Measurements from ENCODE around the gene NPAS2. TPM values are rescaled to one million over a fixed set of nuclear protein-coding genes. Genes with fewer than 3 reads are reported as not detected.

NPAS2 gene
- polyA plus RNA-seq, 2 donors = 62.7 to 70.0 TPM

DNA sequence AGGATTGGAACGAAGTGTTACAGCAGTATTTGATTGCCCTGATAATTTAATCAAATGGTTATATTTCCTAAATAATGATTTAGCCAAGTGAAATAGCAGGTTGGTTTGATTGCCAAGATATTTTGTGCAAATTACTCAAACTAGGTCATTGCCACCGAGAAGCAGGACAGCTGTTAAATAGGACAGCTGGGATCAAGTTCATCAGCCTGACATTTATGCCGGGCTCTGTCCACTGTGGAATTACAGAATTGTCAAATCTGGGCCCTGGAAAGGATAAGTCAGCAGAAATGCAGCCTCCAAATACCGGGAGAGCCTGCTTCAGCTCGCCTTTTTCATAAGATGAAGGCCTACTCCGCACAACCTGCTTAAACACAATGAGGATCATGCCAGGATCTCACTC is 108.3 kb downstream of the NPAS2 start:
- H3K36me3 ChIP-seq (ENCODE audit: control insufficient read depth in 2 of 2, insufficient read depth in 2 of 2, low read length in 1 of 2) = peaks cover 5 to 13% of the 10 kb centered on the region in 2 donors
- 73 to 75% methylated on average over 6 of the region's 6 CpGs for WGBS, 2 donors
- no peaks in the 10 kb centered on the region for H3K9me3 ChIP-seq (ENCODE audit: control insufficient read depth in 2 of 2, insufficient read depth in 1 of 2, low read depth in 1 of 2, low read length in 1 of 2)
- no peak overlapping the region for H3K27ac ChIP-seq (ENCODE audit: low read depth in 2 of 2, low read length in 1 of 2)
- peaks cover 3% of the 10 kb centered on the region in 2 donors for H3K4me1 ChIP-seq (ENCODE audit: control insufficient read depth in 2 of 2, insufficient read depth in 2 of 2, low read length in 1 of 2)
- H3K4me3 ChIP-seq (ENCODE audit: low read depth in 1 of 2, low read length in 2 of 2) = no peak overlapping the region
- no peaks in the 10 kb centered on the region for H3K27me3 ChIP-seq (ENCODE audit: control insufficient read depth in 1 of 2, insufficient read depth in 2 of 2, low read length in 2 of 2)

DNA sequence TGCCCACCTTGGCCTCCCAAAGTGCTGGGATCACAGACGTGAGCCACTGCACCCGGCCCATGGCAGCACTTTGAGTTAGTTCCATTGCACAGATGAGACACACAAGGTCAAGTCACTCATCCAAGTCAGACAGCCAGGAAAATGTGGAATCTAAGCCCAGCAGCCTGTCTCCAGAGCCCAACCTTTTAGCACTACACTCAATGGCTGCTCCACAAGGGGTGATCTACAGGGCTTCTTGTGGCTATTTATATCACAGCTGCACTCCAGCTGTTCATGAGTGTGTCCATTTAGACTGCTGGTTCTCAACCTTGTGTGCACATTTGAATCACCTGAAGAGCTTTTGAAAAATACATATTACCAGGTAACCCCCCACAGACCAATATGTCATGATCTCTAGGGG is 109.2 kb downstream of the NPAS2 start:
- Histone ChIP-seq H3K27ac (ENCODE audit: low read depth in 2 of 2, low read length in 1 of 2) (no peak overlapping the region), H3K27me3 (ENCODE audit: control insufficient read depth in 1 of 2, insufficient read depth in 2 of 2, low read length in 2 of 2) (no peaks in the 10 kb centered on the region), H3K4me1 (ENCODE audit: control insufficient read depth in 2 of 2, insufficient read depth in 2 of 2, low read length in 1 of 2) (peaks cover 3% of the 10 kb centered on the region in 2 donors), H3K4me3 (ENCODE audit: low read depth in 1 of 2, low read length in 2 of 2) (no peak overlapping the region), H3K36me3 (ENCODE audit: control insufficient read depth in 2 of 2, insufficient read depth in 2 of 2, low read length in 1 of 2) (peaks cover 5 to 13% of the 10 kb centered on the region in 2 donors), H3K9me3 (ENCODE audit: control insufficient read depth in 2 of 2, insufficient read depth in 1 of 2, low read depth in 1 of 2, low read length in 1 of 2) (no peaks in the 10 kb centered on the region)
- WGBS, 2 donors = 76 to 88% methylated on average over 2 of the region's 2 CpGs

DNA sequence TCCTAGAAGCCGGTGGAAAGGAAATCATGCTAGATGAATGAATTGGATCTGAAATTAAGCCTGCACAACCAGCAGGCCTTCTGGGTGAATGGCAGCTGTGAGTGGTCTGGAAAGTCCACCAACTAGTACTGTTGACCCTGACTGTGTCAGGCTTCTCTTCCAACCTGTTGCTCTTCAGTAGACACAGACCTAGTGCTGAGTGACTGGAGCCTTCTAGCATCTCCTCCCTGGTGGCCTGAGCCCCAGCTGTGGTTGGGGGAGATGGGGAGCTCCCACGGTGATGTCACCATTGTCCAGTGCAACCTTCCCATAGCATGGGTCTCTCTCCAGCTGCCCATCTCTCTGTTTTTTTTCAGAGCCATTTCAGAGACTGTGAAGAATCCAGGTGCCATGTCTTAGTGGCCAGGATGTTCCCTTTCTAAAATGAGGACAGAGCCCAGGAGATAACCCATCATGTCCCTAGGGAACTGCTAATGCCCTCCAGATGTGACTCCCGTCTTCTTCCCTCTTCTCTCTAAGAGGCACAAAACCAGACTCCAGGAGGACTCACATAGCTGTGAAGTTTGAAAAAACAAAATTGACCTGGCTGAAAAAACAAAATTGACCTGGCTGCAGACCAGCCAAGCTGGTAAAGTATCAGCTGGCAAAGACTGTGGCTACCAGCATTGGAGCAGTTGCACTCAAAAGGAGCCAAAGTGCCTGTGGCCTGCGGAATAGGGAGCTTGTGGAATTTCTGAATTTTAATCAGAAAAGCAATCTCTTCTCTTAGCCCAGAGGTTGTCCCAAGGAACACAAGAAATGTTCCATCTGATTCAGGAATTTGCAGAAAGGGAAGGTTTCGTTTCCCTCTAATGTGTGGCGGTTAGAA is 114.8 kb downstream of the NPAS2 start:
- Histone ChIP-seq H3K27me3 (ENCODE audit: control insufficient read depth in 1 of 2, insufficient read depth in 2 of 2, low read length in 2 of 2) (no peaks in the 10 kb centered on the region), H3K4me1 (ENCODE audit: control insufficient read depth in 2 of 2, insufficient read depth in 2 of 2, low read length in 1 of 2) (no peaks in the 10 kb centered on the region), H3K36me3 (ENCODE audit: control insufficient read depth in 2 of 2, insufficient read depth in 2 of 2, low read length in 1 of 2) (peaks cover 0 to 24% of the 10 kb centered on the region in 2 donors), H3K9me3 (ENCODE audit: control insufficient read depth in 2 of 2, insufficient read depth in 1 of 2, low read depth in 1 of 2, low read length in 1 of 2) (no peaks in the 10 kb centered on the region), H3K4me3 (ENCODE audit: low read depth in 1 of 2, low read length in 2 of 2) (no peak overlapping the region), H3K27ac (ENCODE audit: low read depth in 2 of 2, low read length in 1 of 2) (no peak overlapping the region)
- 94 to 95% methylated on average over 6 of the region's 6 CpGs for WGBS, 2 donors

DNA sequence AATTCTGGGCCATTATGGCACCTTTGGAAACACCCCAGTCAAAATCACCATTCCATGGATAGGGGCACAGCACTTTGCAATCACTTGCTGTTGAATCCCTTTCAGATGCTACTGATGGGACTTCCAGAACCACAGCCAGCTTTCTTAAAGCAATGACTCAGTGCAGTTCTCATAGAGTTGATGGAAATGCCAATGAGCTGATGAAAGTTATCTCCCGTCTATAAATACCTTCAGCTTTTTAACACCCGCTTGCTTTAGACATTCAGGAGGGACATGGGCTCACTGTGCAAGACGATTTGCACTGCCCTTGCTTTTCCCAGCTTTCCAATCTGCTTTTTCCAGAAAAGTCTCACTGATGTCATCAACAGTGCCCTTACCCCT is 115.4 kb downstream of the NPAS2 start:
- 86 to 89% methylated on average over 3 of the region's 3 CpGs for whole genome bisulfite sequencing, 2 donors
- no peaks in the 10 kb centered on the region for H3K9me3 ChIP-seq (ENCODE audit: control insufficient read depth in 2 of 2, insufficient read depth in 1 of 2, low read depth in 1 of 2, low read length in 1 of 2)
- peaks cover 0 to 26% of the 10 kb centered on the region in 2 donors for H3K36me3 ChIP-seq (ENCODE audit: control insufficient read depth in 2 of 2, insufficient read depth in 2 of 2, low read length in 1 of 2)

DNA sequence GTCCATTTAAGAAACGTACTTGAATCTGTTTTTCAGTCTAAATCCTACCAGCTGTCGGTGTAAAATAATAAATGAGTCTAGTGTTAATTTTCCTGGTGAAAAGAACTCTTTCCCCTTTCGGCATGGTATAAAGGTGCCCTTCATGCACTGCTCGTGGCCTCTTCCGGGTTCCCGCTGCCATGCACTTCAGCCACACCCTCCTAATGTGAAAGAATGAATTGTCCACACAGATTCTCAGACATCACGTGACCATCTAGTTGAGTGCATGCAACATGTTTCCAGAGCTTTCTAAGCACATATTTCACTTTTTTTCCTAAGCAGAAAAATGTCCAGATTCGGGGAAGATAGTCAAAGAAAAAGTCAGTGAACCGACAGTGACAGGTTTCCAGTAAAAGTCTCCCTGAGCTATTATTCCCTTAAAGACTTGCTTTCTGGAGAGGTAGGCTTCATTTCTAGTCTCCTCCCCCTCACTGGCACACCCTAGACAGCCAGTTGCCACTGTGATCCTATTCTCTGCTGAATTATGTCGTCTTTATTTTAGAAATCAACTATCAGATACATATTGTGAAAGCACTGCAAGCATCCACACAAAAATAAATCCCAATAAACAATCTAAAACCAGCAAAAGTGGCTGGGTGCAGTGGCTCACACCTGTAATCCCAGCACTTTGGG is 116.3 kb downstream of the NPAS2 start:
- Histone ChIP-seq H3K4me1 (ENCODE audit: control insufficient read depth in 2 of 2, insufficient read depth in 2 of 2, low read length in 1 of 2) (no peaks in the 10 kb centered on the region), H3K27me3 (ENCODE audit: control insufficient read depth in 1 of 2, insufficient read depth in 2 of 2, low read length in 2 of 2) (no peaks in the 10 kb centered on the region), H3K27ac (ENCODE audit: low read depth in 2 of 2, low read length in 1 of 2) (no peak overlapping the region), H3K36me3 (ENCODE audit: control insufficient read depth in 2 of 2, insufficient read depth in 2 of 2, low read length in 1 of 2) (peaks cover 0 to 27% of the 10 kb centered on the region in 2 donors), H3K9me3 (ENCODE audit: control insufficient read depth in 2 of 2, insufficient read depth in 1 of 2, low read depth in 1 of 2, low read length in 1 of 2) (no peaks in the 10 kb centered on the region), H3K4me3 (ENCODE audit: low read depth in 1 of 2, low read length in 2 of 2) (no peak overlapping the region)
- WGBS, 2 donors = 81 to 89% methylated on average over 10 of the region's 10 CpGs

More for the DNA sequence above, 115.4 kb downstream of the NPAS2 start:
- no peak overlapping the region for H3K27ac ChIP-seq (ENCODE audit: low read depth in 2 of 2, low read length in 1 of 2)
- no peak overlapping the region for H3K4me3 ChIP-seq (ENCODE audit: low read depth in 1 of 2, low read length in 2 of 2)
- no peaks in the 10 kb centered on the region for H3K27me3 ChIP-seq (ENCODE audit: control insufficient read depth in 1 of 2, insufficient read depth in 2 of 2, low read length in 2 of 2)
- H3K4me1 ChIP-seq (ENCODE audit: control insufficient read depth in 2 of 2, insufficient read depth in 2 of 2, low read length in 1 of 2) = no peaks in the 10 kb centered on the region

DNA sequence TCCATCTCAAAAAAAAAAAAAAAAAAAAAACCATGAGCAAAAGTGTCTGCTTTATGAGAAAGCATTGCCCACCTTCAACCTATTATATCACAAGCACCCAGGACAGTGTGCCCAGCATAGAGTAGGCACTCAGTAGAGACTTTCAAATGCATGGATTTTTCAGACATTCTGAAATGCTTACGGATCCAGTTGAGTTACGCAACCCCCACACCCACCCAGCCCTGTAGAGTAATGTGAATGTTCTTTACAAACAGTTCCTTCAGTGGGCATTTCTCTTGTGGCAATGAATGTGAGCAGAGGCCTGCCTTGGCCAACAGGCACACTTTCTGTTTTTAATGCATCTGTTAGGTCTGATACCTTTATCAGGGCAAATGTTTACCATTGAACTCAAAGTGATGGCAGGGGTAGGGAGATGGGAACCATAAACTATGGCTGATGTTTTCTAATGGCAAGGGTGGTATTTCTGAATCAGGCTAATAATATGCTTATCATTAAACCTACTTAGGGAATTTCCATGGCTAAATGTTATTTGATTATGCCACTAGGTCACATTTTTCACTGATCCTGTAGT is 117.1 kb downstream of the NPAS2 start:
- H3K27ac ChIP-seq (ENCODE audit: low read depth in 2 of 2, low read length in 1 of 2) = no peak overlapping the region
- H3K9me3 ChIP-seq (ENCODE audit: control insufficient read depth in 2 of 2, insufficient read depth in 1 of 2, low read depth in 1 of 2, low read length in 1 of 2) = no peaks in the 10 kb centered on the region
- no peaks in the 10 kb centered on the region for H3K4me1 ChIP-seq (ENCODE audit: control insufficient read depth in 2 of 2, insufficient read depth in 2 of 2, low read length in 1 of 2)
- peaks cover 0 to 27% of the 10 kb centered on the region in 2 donors for H3K36me3 ChIP-seq (ENCODE audit: control insufficient read depth in 2 of 2, insufficient read depth in 2 of 2, low read length in 1 of 2)
- no peaks in the 10 kb centered on the region for H3K27me3 ChIP-seq (ENCODE audit: control insufficient read depth in 1 of 2, insufficient read depth in 2 of 2, low read length in 2 of 2)
- no peak overlapping the region for H3K4me3 ChIP-seq (ENCODE audit: low read depth in 1 of 2, low read length in 2 of 2)
- 70 to 87% methylated on average over 2 of the region's 2 CpGs for WGBS, 2 donors

DNA sequence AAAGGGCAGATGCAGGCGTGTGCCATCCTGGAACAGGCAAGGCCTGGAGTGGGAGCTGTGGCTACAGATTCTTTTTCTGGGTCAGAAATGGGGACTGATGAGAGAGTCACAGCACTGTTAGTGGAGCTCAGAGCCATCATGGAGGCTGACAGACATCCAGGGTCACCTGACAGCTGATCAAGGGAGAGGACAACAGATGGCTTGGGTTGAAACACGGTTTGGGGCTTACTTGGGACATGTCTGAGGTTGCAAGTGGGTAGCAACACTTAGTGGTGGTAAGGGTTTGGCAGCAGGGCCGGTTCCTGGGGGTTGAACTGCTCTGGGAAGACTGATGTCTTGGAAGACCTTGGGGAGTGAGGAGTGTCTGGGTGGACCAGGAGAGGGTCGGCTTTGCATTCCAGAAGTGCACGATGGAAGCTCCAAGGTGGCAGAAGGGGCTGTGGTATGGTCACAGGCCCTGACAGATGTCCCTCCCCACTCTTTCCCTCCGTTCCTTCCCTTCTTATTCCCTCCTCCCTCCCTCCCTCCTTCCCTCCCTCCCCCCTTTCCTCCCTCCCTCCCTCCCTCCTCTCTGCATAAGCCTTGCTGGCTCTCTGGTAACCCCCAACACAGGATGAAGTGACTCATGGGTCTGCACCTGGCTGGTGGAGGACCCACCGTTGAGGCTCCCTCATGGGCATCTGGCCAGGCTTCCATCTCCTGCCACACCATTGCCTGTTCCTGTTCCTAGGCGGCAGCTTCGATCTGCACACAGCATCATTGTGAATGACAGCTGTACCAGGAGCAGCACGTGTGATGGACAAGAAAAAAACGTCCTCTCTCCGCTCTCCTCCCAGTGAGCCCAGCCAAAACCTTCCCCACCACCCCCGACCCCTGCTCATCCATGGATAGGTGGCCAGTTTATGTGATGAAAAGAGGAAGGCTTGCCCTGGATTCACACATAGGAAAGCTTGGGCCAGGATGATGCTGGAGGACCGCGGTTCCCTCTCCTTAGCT is 118.4 kb downstream of the NPAS2 start:
- no peak overlapping the region for H3K4me3 ChIP-seq (ENCODE audit: low read depth in 1 of 2, low read length in 2 of 2)
- H3K9me3 ChIP-seq (ENCODE audit: control insufficient read depth in 2 of 2, insufficient read depth in 1 of 2, low read depth in 1 of 2, low read length in 1 of 2) = no peaks in the 10 kb centered on the region
- H3K27me3 ChIP-seq (ENCODE audit: control insufficient read depth in 1 of 2, insufficient read depth in 2 of 2, low read length in 2 of 2) = no peaks in the 10 kb centered on the region
- 84 to 86% methylated on average over 13 to 15 of the region's 15 CpGs for WGBS, 2 donors
- no peak overlapping the region for H3K27ac ChIP-seq (ENCODE audit: low read depth in 2 of 2, low read length in 1 of 2)
- peaks cover under 1 to 25% of the 10 kb centered on the region in 2 donors for H3K36me3 ChIP-seq (ENCODE audit: control insufficient read depth in 2 of 2, insufficient read depth in 2 of 2, low read length in 1 of 2)
- no peaks in the 10 kb centered on the region for H3K4me1 ChIP-seq (ENCODE audit: control insufficient read depth in 2 of 2, insufficient read depth in 2 of 2, low read length in 1 of 2)

DNA sequence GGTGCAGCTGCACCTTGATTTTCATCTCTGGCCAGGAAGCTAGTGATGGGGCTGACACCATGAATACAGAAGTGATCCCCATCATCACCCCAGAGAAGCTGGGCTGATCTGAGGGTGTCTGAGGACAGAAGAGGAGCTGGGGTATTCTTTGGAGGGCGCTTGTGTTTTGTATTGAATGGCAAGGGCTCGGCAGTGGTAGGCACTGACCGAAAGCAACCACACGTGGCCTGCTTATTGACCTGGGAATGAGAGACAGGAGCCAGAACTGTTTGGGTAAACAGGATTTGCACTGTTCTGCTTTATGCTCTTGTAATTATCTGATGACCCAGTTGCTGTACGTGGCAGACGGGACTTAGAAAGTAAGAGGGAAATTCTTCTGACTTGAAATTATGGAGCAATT is 119.5 kb downstream of the NPAS2 start:
- WGBS, 2 donors = 91 to 95% methylated on average over 6 of the region's 6 CpGs
- Histone ChIP-seq H3K27ac (ENCODE audit: low read depth in 2 of 2, low read length in 1 of 2) (no peak overlapping the region), H3K27me3 (ENCODE audit: control insufficient read depth in 1 of 2, insufficient read depth in 2 of 2, low read length in 2 of 2) (no peaks in the 10 kb centered on the region), H3K4me1 (ENCODE audit: control insufficient read depth in 2 of 2, insufficient read depth in 2 of 2, low read length in 1 of 2) (no peaks in the 10 kb centered on the region), H3K9me3 (ENCODE audit: control insufficient read depth in 2 of 2, insufficient read depth in 1 of 2, low read depth in 1 of 2, low read length in 1 of 2) (no peaks in the 10 kb centered on the region), H3K36me3 (ENCODE audit: control insufficient read depth in 2 of 2, insufficient read depth in 2 of 2, low read length in 1 of 2) (peaks cover 4 to 31% of the 10 kb centered on the region in 2 donors), H3K4me3 (ENCODE audit: low read depth in 1 of 2, low read length in 2 of 2) (no peak overlapping the region)

DNA sequence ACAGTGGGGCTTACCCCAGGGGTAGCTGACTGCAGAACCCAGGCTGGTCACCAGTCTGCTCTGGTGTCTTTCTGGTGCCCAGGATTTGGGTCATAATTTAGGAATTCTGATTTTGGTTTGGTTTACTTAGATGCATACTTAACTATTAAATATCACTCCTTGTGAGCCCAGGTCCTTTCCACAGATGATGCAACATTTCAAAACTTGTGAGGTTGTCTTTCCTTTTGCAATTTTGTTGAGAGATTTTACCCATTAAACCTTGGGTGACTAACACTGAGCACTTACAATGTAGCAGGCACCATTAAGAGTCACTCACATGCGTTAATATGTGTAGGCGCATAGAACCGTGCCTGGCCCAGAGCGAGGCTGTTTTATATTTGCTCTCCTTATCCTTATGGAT is 120.3 kb downstream of the NPAS2 start:
- Histone ChIP-seq H3K4me1 (ENCODE audit: control insufficient read depth in 2 of 2, insufficient read depth in 2 of 2, low read length in 1 of 2) (no peaks in the 10 kb centered on the region), H3K9me3 (ENCODE audit: control insufficient read depth in 2 of 2, insufficient read depth in 1 of 2, low read depth in 1 of 2, low read length in 1 of 2) (no peaks in the 10 kb centered on the region), H3K27me3 (ENCODE audit: control insufficient read depth in 1 of 2, insufficient read depth in 2 of 2, low read length in 2 of 2) (no peaks in the 10 kb centered on the region), H3K36me3 (ENCODE audit: control insufficient read depth in 2 of 2, insufficient read depth in 2 of 2, low read length in 1 of 2) (peaks cover 4 to 32% of the 10 kb centered on the region in 2 donors), H3K27ac (ENCODE audit: low read depth in 2 of 2, low read length in 1 of 2) (no peak overlapping the region), H3K4me3 (ENCODE audit: low read depth in 1 of 2, low read length in 2 of 2) (no peak overlapping the region)
- WGBS, 2 donors = 96 to 98% methylated on average over 4 of the region's 4 CpGs
